HepG2 (cell line): ENCODE measurements around the gene SLC25A22. TPM values are rescaled to one million over a fixed set of nuclear protein-coding genes. Genes with fewer than 3 reads are reported as not detected.

Experiments used
- AHR ChIP-seq: IDR thresholded peaks from 2 replicates; pipeline ENCODE4 v1.6.1; 2018; ENCODE audit warnings: missing genetic modification reagents, missing compliant biosample characterization
- HOXA3 ChIP-seq: sonication (generic); formaldehyde crosslinking; IDR thresholded peaks from 2 replicates; pipeline ENCODE4 v1.5.0; 2020; ENCODE audit warnings: missing genetic modification reagents
- PRPF4 ChIP-seq: fragments of 200-400 bp; formaldehyde crosslinking; IDR thresholded peaks from 2 replicates; pipeline ENCODE4 v1.6.1; 2016; ENCODE audit warnings: low read length, low read depth; ENCODE audit not compliant: poor library complexity, severe bottlenecking
- THAP11 ChIP-seq: IDR thresholded peaks from 2 replicates; pipeline ENCODE4 v1.6.1; 2016; ENCODE audit warnings: missing biosample characterization, missing genetic modification reagents
- ZHX2 ChIP-seq, 2 experiments: sonication (generic) in 1 of 2; formaldehyde crosslinking in 1 of 2; IDR thresholded peaks; 2 replicates each; pipeline versions ENCODE4 v1.6.1 to v1.9.0; 2014 to 2022; ENCODE audit warnings: antibody characterized with exemption in 1 of 2, borderline replicate concordance in 1 of 2, inconsistent platforms in 1 of 2, low read depth in 1 of 2, missing genetic modification reagents in 1 of 2
- ZNF17 ChIP-seq: sonication (generic); formaldehyde crosslinking; IDR thresholded peaks from 2 replicates; pipeline ENCODE4 v1.5.0; 2020; ENCODE audit warnings: mild to moderate bottlenecking, missing genetic modification reagents
- ZNF318 ChIP-seq: sonication (generic); formaldehyde crosslinking; IDR thresholded peaks from 2 replicates; pipeline ENCODE4 v1.4.0; 2020; ENCODE audit warnings: mild to moderate bottlenecking, missing genetic modification reagents
- ZNF530 ChIP-seq: sonication (generic); formaldehyde crosslinking; IDR thresholded peaks from 2 replicates; pipeline ENCODE4 v1.5.0; 2020; ENCODE audit warnings: low read depth, mild to moderate bottlenecking, missing genetic modification reagents
- ZNF577 ChIP-seq: sonication (generic); formaldehyde crosslinking; IDR thresholded peaks from 2 replicates; pipeline ENCODE4 v1.4.0; 2020; ENCODE audit warnings: mild to moderate bottlenecking, low read depth, missing genetic modification reagents, borderline replicate concordance
- ZNF710 ChIP-seq: sonication (generic); formaldehyde crosslinking; IDR thresholded peaks from 2 replicates; pipeline ENCODE4 v1.5.0; 2020; ENCODE audit warnings: mild to moderate bottlenecking, missing genetic modification reagents, borderline replicate concordance
- ZNF790 ChIP-seq: sonication (generic); formaldehyde crosslinking; IDR thresholded peaks from 2 replicates; pipeline ENCODE4 v1.8.0; 2022; ENCODE audit warnings: missing genetic modification reagents, mild to moderate bottlenecking, borderline replicate concordance
- polyA plus RNA-seq, 8 experiments: library from polyadenylated mRNA; depleted of rRNA in 3 of 8; stranded (reverse) in 7 of 8; unstranded in 1 of 8; fragments of >200 nt; fragmentation: Illumina TruSeq in 4 of 8; extraction: Trizol in 4 of 8; gene quantifications; 2 replicates each; pipeline versions ENCODE4 v1.2.1 to v1.2.3, GENCODE V29; 2011 to 2016; ENCODE audit warnings: low read depth in 4 of 8, missing spikeins in 1 of 8, mixed read lengths in 1 of 8; ENCODE audit not compliant: insufficient read depth in 1 of 8
- total RNA-seq, 5 experiments: library from RNA; depleted of rRNA; stranded (reverse); fragments of >200 nt; fragmentation: Illumina TruSeq; extraction: Trizol; gene quantifications; 2 replicates each; pipeline ENCODE4 v1.2.3, GENCODE V29; 2016; ENCODE audit warnings: low read depth in 1 of 5

The SLC25A22 gene
- total and polyA plus RNA-seq, 2 of the 13 experiments (the other 11 are each of a cell fraction or from before 2014, with no cell fraction given) = 12.4 to 19.2 TPM

- TF ChIP-seq ZNF318 (CRISPR knock-in tag) (no peak), ZNF17 (CRISPR knock-in tag) (no peak; the same call in 1 of the 2 replicates), AHR (0 out of 2 replicates have a peak, but pooled peaks have one; percentile 3), PRPF4 (no peak), ZNF790 (no peak), ZNF577 (CRISPR knock-in tag) (no peak), ZNF530 (CRISPR knock-in tag) (no peak), ZNF710 (no peak), THAP11 (CRISPR knock-in tag) (peak; percentile 25; the same call in 1 of the 2 replicates), HOXA3 (CRISPR knock-in tag) (no peak), ZHX2 (IDR thresholded peaks at IDR 0.05; ENCODE audit: low read depth) (no peak), ZHX2 (CRISPR knock-in tag; IDR thresholded peaks at IDR 0.05; ENCODE audit: borderline replicate concordance) (no peak)
These were observed 21.2 kb upstream of the SLC25A22 start (continued) for GRCh38 chr11:819129-819931.
